ENCODE measurements around the gene CD63. TPM values are rescaled to one million over a fixed set of nuclear protein-coding genes. Genes with fewer than 3 reads are reported as not detected.

The CD63 gene
- total and polyA plus RNA-seq, 9 of the 15 experiments (the other 6 are each of a cell fraction or from before 2014, with no cell fraction given): 313 to 735 (median 433) TPM

GRCh38 chr12:55707219-55707671 is 21.6 kb downstream of the CD63 start (continued):
- TF ChIP-seq, protein P1, sequence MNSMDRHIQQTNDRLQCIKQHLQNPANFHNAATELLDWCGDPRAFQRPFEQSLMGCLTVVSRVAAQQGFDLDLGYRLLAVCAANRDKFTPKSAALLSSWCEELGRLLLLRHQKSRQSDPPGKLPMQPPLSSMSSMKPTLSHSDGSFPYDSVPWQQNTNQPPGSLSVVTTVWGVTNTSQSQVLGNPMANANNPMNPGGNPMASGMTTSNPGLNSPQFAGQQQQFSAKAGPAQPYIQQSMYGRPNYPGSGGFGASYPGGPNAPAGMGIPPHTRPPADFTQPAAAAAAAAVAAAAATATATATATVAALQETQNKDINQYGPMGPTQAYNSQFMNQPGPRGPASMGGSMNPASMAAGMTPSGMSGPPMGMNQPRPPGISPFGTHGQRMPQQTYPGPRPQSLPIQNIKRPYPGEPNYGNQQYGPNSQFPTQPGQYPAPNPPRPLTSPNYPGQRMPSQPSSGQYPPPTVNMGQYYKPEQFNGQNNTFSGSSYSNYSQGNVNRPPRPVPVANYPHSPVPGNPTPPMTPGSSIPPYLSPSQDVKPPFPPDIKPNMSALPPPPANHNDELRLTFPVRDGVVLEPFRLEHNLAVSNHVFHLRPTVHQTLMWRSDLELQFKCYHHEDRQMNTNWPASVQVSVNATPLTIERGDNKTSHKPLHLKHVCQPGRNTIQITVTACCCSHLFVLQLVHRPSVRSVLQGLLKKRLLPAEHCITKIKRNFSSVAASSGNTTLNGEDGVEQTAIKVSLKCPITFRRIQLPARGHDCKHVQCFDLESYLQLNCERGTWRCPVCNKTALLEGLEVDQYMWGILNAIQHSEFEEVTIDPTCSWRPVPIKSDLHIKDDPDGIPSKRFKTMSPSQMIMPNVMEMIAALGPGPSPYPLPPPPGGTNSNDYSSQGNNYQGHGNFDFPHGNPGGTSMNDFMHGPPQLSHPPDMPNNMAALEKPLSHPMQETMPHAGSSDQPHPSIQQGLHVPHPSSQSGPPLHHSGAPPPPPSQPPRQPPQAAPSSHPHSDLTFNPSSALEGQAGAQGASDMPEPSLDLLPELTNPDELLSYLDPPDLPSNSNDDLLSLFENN (IDR thresholded peaks at IDR 0.05; ENCODE audit: low read depth in 2 of 2, low read length in 2 of 2): no peak
- no peak for TF ChIP-seq DACH1 (IDR thresholded peaks at IDR 0.05; ENCODE audit: partially characterized antibody)
- no peak for TF ChIP-seq NR4A1 (CRISPR knock-in tag; IDR thresholded peaks at IDR 0.05)
- TF ChIP-seq NR4A1 (tag; IDR thresholded peaks at IDR 0.05): no peak
- TF ChIP-seq MTF1 (CRISPR knock-in tag; IDR thresholded peaks at IDR 0.05; ENCODE audit: borderline replicate concordance): no peak
- TF ChIP-seq RAD21 (CRISPR knock-in tag; conservative IDR thresholded peaks at IDR 0.05 in 1 of 2, IDR thresholded peaks at IDR 0.05 in 1 of 2): no peak
- TF ChIP-seq NCOA4 (IDR thresholded peaks at IDR 0.05; ENCODE audit: partially characterized antibody): no peak
- no peak for TF ChIP-seq MAFG (tag; conservative IDR thresholded peaks at IDR 0.05)
- TF ChIP-seq NFIC (IDR thresholded peaks at IDR 0.05): no peak

Data from K562 (cell line).